ENCODE results near the gene C11orf65. TPM values are rescaled to one million over a fixed set of nuclear protein-coding genes. Genes with fewer than 3 reads are reported as not detected.

Gene C11orf65
- total RNA-seq, 1 experiment from 2014 or later: 1.3 TPM

GRCh38 chr11:108491936-108492335 lies 24.6 kb upstream of the C11orf65 start:
- Histone ChIP-seq H3K27ac (ENCODE audit: low read depth, low read length) (no peak overlapping the region), H3K4me1 (ENCODE audit: control insufficient read depth in 1 of 2, insufficient read depth in 2 of 2, low read length in 2 of 2) (peaks cover 7 to 10% of the 10 kb centered on the region in 2 experiments; a peak in 3 of 4 replicates), H3K27me3 (ENCODE audit: insufficient read depth, low read length) (no peaks in the 10 kb centered on the region), H3K36me3 (ENCODE audit: control insufficient read depth in 1 of 2, insufficient read depth in 2 of 2, low read length in 2 of 2) (no peaks in the 10 kb centered on the region), H3K9me3 (ENCODE audit: control insufficient read depth in 1 of 2, insufficient read depth in 1 of 2, low read depth in 1 of 2, low read length in 2 of 2) (no peaks in the 10 kb centered on the region), H2AFZ (ENCODE audit: low read depth, low read length, poor library complexity, severe bottlenecking) (no peak overlapping the region), H3K4me2 (ENCODE audit: low read length) (no peak overlapping the region), H4K20me1 (ENCODE audit: insufficient read depth) (no peaks in the 10 kb centered on the region), H3K79me2 (ENCODE audit: insufficient read depth, low read length) (no peaks in the 10 kb centered on the region), H3K9ac (ENCODE audit: low read length) (no peak overlapping the region), H3K4me3 (replicated peaks in 1 of 2; ENCODE audit: low read depth in 1 of 2, low read length in 2 of 2) (no peak overlapping the region), H3K9me2 (ENCODE audit: insufficient read depth) (no peaks in the 10 kb centered on the region)
- RAD21 ChIA-PET (ENCODE audit: low non-redundant PET in 1 of 2, low total read pairs in 2 of 2, uncharacterized antibody in 2 of 2, unreplicated experiment in 2 of 2): no interaction called here
- TF ChIP-seq SIN3A (IDR thresholded peaks at IDR 0.05; ENCODE audit: low read depth) (no peak), CBX3 (IDR thresholded peaks at IDR 0.05; ENCODE audit: low read depth) (no peak), ZBTB33 (IDR thresholded peaks at IDR 0.05; ENCODE audit: extremely low read depth, insufficient replicate concordance, low read length) (no peak), YY1 (IDR thresholded peaks at IDR 0.05; ENCODE audit: extremely low read depth, insufficient replicate concordance, low read depth, low read length) (no peak), POLR2A (IDR thresholded peaks at IDR 0.05; ENCODE audit: borderline replicate concordance, extremely low read depth, insufficient read depth, insufficient read length) (no peak), SRF (IDR thresholded peaks at IDR 0.05; ENCODE audit: low read depth) (no peak), REST (IDR thresholded peaks at IDR 0.05; ENCODE audit: low read depth) (no peak), POLR2AphosphoS5 (IDR thresholded peaks at IDR 0.05; ENCODE audit: low read depth, low read length) (no peak), EZH2 (IDR thresholded peaks at IDR 0.05) (no peak)
- POLR2A ChIA-PET: no interaction called here
- DNase-seq (ENCODE audit: low read depth, low spot score) (no peak), ATAC-seq (no peak)
- BruUV-seq (replicated peaks): no TSS peak
- CTCF ChIA-PET: no interaction called here
- intact Hi-C loops (cut with micrococcal nuclease): no loop called here

Measured in HCT116 (cell line).